ENCODE measurements around the gene PPM1L. TPM values are rescaled to one million over a fixed set of nuclear protein-coding genes. Genes with fewer than 3 reads are reported as not detected.

Gene PPM1L
- total RNA-seq, 1 donor from 2014 or later = 8.5 TPM

GRCh38 chr3:160986069-160986468 lies 230.0 kb downstream of the PPM1L start:
- Mint-ChIP-seq H3K9me3 (ENCODE audit: low read depth) (peaks cover 14% of the 10 kb centered on the region), H3K4me3 (ENCODE audit: unreplicated experiment) (no peak overlapping the region), H3K27ac (ENCODE audit: unreplicated experiment) (no peak overlapping the region), H3K27me3 (ENCODE audit: low read depth) (no peaks in the 10 kb centered on the region), H3K36me3 (ENCODE audit: low read depth) (no peaks in the 10 kb centered on the region), H3K4me1 (ENCODE audit: low read depth) (peaks cover 4% of the 10 kb centered on the region)
- no peak for DNase-seq (ENCODE audit: low spot score)
- no peak for TF ChIP-seq CTCF (IDR thresholded peaks at IDR 0.05)

- peaks cover 8% of the 10 kb centered on the region for H3K9me3 Mint-ChIP-seq (ENCODE audit: low read depth)
- no peak for TF ChIP-seq CTCF (IDR thresholded peaks at IDR 0.05)
- H3K27me3 Mint-ChIP-seq (ENCODE audit: low read depth) = no peaks in the 10 kb centered on the region
- no peaks in the 10 kb centered on the region for H3K36me3 Mint-ChIP-seq (ENCODE audit: low read depth)
- H3K4me3 Mint-ChIP-seq (ENCODE audit: unreplicated experiment) = no peak overlapping the region
- H3K4me1 Mint-ChIP-seq (ENCODE audit: low read depth) = no peaks in the 10 kb centered on the region
- no peak overlapping the region for H3K27ac Mint-ChIP-seq (ENCODE audit: unreplicated experiment)
- DNase-seq (ENCODE audit: low spot score) = no peak
Measured at GRCh38 chr3:160987982-160988964, 232.2 kb downstream of the PPM1L start.

- Mint-ChIP-seq H3K9me3 (ENCODE audit: low read depth) (peaks cover under 1% of the 10 kb centered on the region), H3K27me3 (ENCODE audit: low read depth) (peaks cover 2% of the 10 kb centered on the region), H3K36me3 (ENCODE audit: low read depth) (no peaks in the 10 kb centered on the region), H3K4me1 (ENCODE audit: low read depth) (no peaks in the 10 kb centered on the region), H3K4me3 (ENCODE audit: unreplicated experiment) (no peak overlapping the region), H3K27ac (ENCODE audit: unreplicated experiment) (no peak overlapping the region)
- no peak for TF ChIP-seq CTCF (IDR thresholded peaks at IDR 0.05)
- DNase-seq (ENCODE audit: low spot score) = no peak
Measured at GRCh38 chr3:160990446-160990845, 234.4 kb downstream of the PPM1L start.

- Mint-ChIP-seq H3K36me3 (ENCODE audit: low read depth) (no peaks in the 10 kb centered on the region), H3K27ac (ENCODE audit: unreplicated experiment) (no peak overlapping the region), H3K4me3 (ENCODE audit: unreplicated experiment) (no peak overlapping the region), H3K27me3 (ENCODE audit: low read depth) (peaks cover 2% of the 10 kb centered on the region), H3K9me3 (ENCODE audit: low read depth) (peaks cover 5% of the 10 kb centered on the region), H3K4me1 (ENCODE audit: low read depth) (no peaks in the 10 kb centered on the region)
- no peak for DNase-seq (ENCODE audit: low spot score)
- TF ChIP-seq CTCF (IDR thresholded peaks at IDR 0.05) = no peak
Measured at GRCh38 chr3:160992712-160993111, 236.7 kb downstream of the PPM1L start.

GRCh38 chr3:160996811-160997210 lies 240.8 kb downstream of the PPM1L start:
- no peak overlapping the region for H3K27ac Mint-ChIP-seq (ENCODE audit: unreplicated experiment)
- TF ChIP-seq CTCF (IDR thresholded peaks at IDR 0.05) = no peak
- no peak for DNase-seq (ENCODE audit: low spot score)
- H3K4me3 Mint-ChIP-seq (ENCODE audit: unreplicated experiment) = no peak overlapping the region
- no peaks in the 10 kb centered on the region for H3K4me1 Mint-ChIP-seq (ENCODE audit: low read depth)
- H3K36me3 Mint-ChIP-seq (ENCODE audit: low read depth) = no peaks in the 10 kb centered on the region
- H3K27me3 Mint-ChIP-seq (ENCODE audit: low read depth) = peaks cover 2% of the 10 kb centered on the region
- peaks cover 8% of the 10 kb centered on the region for H3K9me3 Mint-ChIP-seq (ENCODE audit: low read depth)
